ENCODE results near the gene ITIH3. TPM values are rescaled to one million over a fixed set of nuclear protein-coding genes. Genes with fewer than 3 reads are reported as not detected.

ITIH3 gene
- total RNA-seq, 2 experiments from 2014 or later: not detected

- Histone ChIP-seq H3K27ac (ENCODE audit: low read depth in 1 of 2, low read length in 2 of 2) (no peak overlapping the region), H3K4me3 (ENCODE audit: low read length) (no peak overlapping the region), H3K27me3 (ENCODE audit: control insufficient read depth in 1 of 2, insufficient read depth in 2 of 2, low read length in 2 of 2) (no peaks in the 10 kb centered on the region), H3K9me3 (ENCODE audit: control insufficient read depth in 1 of 2, insufficient read depth in 1 of 2, low read length in 2 of 2) (no peaks in the 10 kb centered on the region), H3K36me3 (ENCODE audit: insufficient read depth, low read length) (peaks cover 31% of the 10 kb centered on the region), H3K4me1 (ENCODE audit: insufficient read depth, low read length) (peaks cover 21% of the 10 kb centered on the region)
- Mint-ChIP-seq H3K27ac (no peak overlapping the region), H3K36me3 (ENCODE audit: low read depth) (peaks cover 33% of the 10 kb centered on the region), H3K4me3 (no peak overlapping the region), H3K27me3 (no peaks in the 10 kb centered on the region), H3K4me1 (ENCODE audit: low read depth) (peaks cover 23% of the 10 kb centered on the region), H3K9me3 (no peaks in the 10 kb centered on the region)
- TF ChIP-seq, protein P1, sequence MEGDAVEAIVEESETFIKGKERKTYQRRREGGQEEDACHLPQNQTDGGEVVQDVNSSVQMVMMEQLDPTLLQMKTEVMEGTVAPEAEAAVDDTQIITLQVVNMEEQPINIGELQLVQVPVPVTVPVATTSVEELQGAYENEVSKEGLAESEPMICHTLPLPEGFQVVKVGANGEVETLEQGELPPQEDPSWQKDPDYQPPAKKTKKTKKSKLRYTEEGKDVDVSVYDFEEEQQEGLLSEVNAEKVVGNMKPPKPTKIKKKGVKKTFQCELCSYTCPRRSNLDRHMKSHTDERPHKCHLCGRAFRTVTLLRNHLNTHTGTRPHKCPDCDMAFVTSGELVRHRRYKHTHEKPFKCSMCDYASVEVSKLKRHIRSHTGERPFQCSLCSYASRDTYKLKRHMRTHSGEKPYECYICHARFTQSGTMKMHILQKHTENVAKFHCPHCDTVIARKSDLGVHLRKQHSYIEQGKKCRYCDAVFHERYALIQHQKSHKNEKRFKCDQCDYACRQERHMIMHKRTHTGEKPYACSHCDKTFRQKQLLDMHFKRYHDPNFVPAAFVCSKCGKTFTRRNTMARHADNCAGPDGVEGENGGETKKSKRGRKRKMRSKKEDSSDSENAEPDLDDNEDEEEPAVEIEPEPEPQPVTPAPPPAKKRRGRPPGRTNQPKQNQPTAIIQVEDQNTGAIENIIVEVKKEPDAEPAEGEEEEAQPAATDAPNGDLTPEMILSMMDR (IDR thresholded peaks at IDR 0.05): no peak
- intact Hi-C loops (cut with DNase I, micrococcal nuclease): no loop called here
- ChIA-PET CTCF (no interaction called here), POLR2A (no interaction called here)
- no peak for DNase-seq
- no peak for ATAC-seq (ENCODE audit: poor library complexity)
Observed at GRCh38 chr3:52835766-52836470, 41.3 kb downstream of the ITIH3 start.

DNA sequence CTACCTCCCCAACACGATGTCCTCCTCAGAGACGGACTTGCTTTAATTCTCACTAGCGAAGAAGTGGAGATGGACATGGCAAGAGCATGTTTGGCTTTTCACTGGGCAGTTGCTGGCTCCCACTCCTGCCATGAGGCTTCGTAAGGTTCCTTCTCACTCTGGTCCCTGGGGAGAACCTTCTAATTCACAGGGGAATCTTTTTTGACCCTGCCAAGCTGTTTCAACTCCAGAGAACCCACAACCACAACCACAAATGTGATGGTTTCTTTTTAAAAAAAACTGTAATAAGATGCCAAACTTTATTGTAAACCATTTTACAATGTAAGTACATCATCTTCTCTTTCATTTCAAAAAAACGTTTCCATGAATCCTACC, 41.9 kb downstream of the ITIH3 start:
- no peak overlapping the region for H3K4me3 Mint-ChIP-seq
- H3K27ac Mint-ChIP-seq: no peak overlapping the region
- POLR2A ChIA-PET: no interaction called here

GRCh38 chr3:52836986-52837385, 42.4 kb downstream of the ITIH3 start:
- no peaks in the 10 kb centered on the region for H3K9me3 Mint-ChIP-seq
- peaks cover 43% of the 10 kb centered on the region for H3K36me3 Mint-ChIP-seq (ENCODE audit: low read depth)
- CTCF ChIA-PET: no interaction called here
- H3K27me3 ChIP-seq (ENCODE audit: control insufficient read depth in 1 of 2, insufficient read depth in 2 of 2, low read length in 2 of 2): no peaks in the 10 kb centered on the region
- H3K27me3 Mint-ChIP-seq: no peaks in the 10 kb centered on the region
- TF ChIP-seq, protein P1 (IDR thresholded peaks at IDR 0.05): no peak
- H3K27ac Mint-ChIP-seq: no peak overlapping the region
- peaks cover 21% of the 10 kb centered on the region for H3K4me1 ChIP-seq (ENCODE audit: insufficient read depth, low read length)
- H3K27ac ChIP-seq (ENCODE audit: low read depth in 1 of 2, low read length in 2 of 2): no peak overlapping the region
- POLR2A ChIA-PET: interaction anchor here (2.1 kb wide), 1 partner anchor 56 kb away, joined by 7 read pairs; no protein-coding TSS in a partner anchor
- peaks cover 23% of the 10 kb centered on the region for H3K4me1 Mint-ChIP-seq (ENCODE audit: low read depth)
- peaks cover 39% of the 10 kb centered on the region for H3K36me3 ChIP-seq (ENCODE audit: insufficient read depth, low read length)
- H3K4me3 Mint-ChIP-seq: no peak overlapping the region
- H3K9me3 ChIP-seq (ENCODE audit: control insufficient read depth in 1 of 2, insufficient read depth in 1 of 2, low read length in 2 of 2): no peaks in the 10 kb centered on the region
- H3K4me3 ChIP-seq (ENCODE audit: low read length): no peak overlapping the region
- DNase-seq (no peak), ATAC-seq (ENCODE audit: poor library complexity) (no peak)
- intact Hi-C loops (cut with DNase I, micrococcal nuclease): no loop called here

More for the DNA sequence above, 41.9 kb downstream of the ITIH3 start:
- DNase-seq (no peak), ATAC-seq (ENCODE audit: poor library complexity) (no peak)
- Mint-ChIP-seq H3K27me3 (no peaks in the 10 kb centered on the region), H3K9me3 (no peaks in the 10 kb centered on the region), H3K4me1 (ENCODE audit: low read depth) (peaks cover 23% of the 10 kb centered on the region), H3K36me3 (ENCODE audit: low read depth) (peaks cover 37% of the 10 kb centered on the region)
- Histone ChIP-seq H3K9me3 (ENCODE audit: control insufficient read depth in 1 of 2, insufficient read depth in 1 of 2, low read length in 2 of 2) (no peaks in the 10 kb centered on the region), H3K4me1 (ENCODE audit: insufficient read depth, low read length) (peaks cover 21% of the 10 kb centered on the region), H3K36me3 (ENCODE audit: insufficient read depth, low read length) (peaks cover 34% of the 10 kb centered on the region), H3K27me3 (ENCODE audit: control insufficient read depth in 1 of 2, insufficient read depth in 2 of 2, low read length in 2 of 2) (no peaks in the 10 kb centered on the region), H3K4me3 (ENCODE audit: low read length) (no peak overlapping the region), H3K27ac (ENCODE audit: low read depth in 1 of 2, low read length in 2 of 2) (no peak overlapping the region)
- intact Hi-C loops (cut with DNase I, micrococcal nuclease): no loop called here
- CTCF ChIA-PET: no interaction called here
- TF ChIP-seq, protein P1 (IDR thresholded peaks at IDR 0.05): no peak
